GM21526 (cell line): ENCODE measurements around the gene XPO6.

Experiments used
- ATAC-seq: cut with Tn5 transposase; IDR thresholded peaks from one replicate; pipeline ENCODE4 v1.9.1; 2021; ENCODE audit warnings: moderate library complexity; ENCODE audit not compliant: unreplicated experiment, low FRiP score

Gene XPO6

DNA sequence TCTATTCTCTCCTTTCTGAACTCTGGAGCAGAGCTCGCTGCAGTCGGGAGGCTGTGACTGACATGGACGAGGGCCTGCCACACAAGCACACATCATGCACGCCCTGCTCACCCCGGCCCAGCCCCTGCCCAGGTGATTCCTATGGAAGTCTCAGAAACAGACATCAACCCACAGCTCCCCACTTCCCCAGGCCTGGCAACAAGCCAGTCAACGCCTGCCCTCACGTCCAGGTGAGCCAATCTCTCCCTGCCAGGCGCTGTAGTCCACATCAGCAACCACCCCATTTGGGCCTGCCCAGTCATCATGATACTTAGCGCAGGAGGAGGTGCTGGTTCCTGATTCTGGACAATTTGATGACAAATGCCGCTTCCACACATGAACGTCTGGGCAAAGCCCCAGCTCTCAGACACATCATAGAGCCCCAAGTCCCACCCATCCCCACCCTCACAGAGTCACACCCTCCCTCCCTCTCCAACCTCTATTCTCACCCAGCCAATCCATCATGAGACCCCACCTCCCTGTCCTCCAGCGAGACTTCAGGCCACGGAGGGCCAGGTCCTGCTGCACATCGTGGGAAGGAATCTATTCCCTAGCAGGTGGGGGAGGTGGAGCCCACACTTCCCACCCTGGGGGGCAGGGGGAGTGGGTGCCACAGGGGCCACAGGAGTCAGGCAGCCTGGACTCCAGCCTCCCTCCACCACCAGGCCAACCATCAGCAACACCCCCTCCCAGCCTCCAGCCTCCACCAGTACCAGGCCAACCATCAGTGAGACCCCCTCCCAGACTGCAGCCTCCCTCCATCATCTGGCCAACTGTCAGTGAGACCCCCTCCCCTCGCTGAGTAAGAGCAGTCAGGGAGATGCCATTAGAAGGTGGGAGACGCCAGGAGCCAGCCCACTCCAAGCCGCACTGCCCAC lies 114.5 kb downstream of the XPO6 start:
- ATAC-seq, result no peak

DNA sequence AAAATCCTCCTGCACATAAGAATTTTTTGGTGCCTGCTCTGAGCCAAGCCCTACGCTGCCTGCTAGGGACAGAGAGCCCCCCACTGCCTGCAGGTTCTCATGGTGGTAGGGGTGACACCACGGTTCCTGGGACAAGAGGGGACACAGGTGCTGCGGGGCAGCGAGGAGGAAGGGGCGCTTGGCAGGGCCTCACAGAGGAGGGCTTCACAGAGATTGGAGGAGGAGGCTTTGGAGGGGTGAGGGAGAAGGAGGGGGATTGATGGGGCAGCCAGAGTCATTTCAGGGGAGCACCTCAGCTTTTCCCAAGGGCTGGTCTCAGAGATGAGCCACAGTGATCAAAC lies 118.4 kb downstream of the XPO6 start:
- ATAC-seq, result no peak

DNA sequence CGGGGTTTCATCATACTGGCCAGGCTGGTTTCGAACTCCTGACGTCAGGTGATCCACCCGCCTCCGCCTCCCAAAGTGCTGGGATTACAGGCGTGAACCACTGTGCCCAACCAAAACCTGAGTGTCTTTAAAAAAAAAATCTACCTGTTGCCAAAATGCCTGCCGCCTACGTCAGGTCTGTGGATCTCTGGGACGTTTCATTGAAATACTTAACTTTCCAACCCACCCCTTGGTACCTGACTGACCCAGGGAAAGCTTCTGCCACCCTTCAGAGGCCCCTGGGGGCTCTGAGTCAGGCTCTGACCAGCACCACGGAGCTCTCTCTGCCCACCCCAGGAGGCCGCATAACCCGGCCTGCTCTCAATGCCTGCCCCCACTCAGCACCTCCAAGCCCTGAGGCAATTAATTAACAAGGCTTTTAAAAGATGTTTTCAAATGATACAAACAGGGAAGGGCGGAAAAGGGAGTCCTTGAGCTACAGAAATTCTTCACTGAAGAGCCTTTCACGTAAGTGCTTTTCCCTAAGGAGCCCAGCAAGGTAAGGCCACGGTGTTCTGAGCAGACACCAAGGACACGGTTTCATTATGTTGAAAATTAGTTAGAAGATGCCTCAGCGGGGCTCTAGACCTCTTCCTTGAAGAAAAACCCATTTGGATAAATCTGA lies 118.9 kb downstream of the XPO6 start:
- ATAC-seq, result no peak

DNA sequence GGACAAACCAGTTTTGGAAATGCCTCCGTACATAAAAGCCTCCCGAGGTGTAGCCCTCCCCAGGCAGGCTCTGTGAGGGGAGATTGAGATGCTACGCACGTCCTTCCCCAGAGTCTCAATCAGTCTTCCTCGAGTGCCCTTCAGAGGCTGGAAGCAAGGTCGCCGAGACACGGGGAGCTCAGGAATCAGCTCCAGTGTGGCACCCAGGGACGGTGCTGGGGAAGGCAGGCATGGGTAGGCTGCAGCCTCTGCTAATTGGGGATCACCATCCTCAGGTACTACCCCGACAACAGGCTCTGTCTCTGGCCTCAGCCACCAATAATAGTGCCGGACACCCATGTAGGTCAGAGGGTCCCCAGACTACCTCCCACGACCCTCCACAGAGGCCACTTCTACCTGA lies 120.1 kb downstream of the XPO6 start:
- no peak for ATAC-seq

DNA sequence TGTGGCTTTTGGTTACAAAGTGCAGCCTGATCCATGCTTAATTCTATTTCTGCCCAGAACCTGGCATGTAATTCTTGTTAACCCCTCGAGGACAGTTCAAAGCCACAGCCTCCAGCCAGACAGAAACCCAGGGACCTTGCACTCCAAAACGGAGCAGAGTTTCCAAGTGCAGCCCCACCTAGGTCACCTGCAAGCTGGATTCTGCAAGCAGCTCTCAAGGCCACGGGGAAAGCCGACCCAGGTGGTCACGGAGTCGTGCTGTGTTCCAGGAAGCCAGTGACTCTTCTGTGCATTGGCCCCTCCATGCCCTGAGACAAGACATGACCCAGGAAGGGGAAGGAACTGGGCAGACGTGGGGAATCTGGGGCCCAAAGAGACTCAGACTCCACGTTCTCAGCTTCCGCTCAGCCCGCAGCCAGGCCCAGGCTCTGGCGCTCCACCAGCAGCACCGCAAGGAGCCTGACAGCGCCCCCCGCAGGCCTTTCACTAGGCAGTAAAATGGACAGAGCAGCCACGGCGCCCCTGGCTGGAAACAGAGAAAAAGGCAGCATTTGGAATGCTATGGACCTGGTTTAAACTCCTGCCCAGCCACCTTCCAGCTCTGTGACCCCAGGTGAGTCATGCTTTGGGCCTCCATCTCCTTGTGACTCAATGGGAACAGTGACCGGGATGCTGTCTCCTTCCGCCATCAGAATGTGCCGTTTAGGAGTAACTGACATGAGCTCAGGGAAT lies 121.0 kb downstream of the XPO6 start:
- ATAC-seq, result no peak

DNA sequence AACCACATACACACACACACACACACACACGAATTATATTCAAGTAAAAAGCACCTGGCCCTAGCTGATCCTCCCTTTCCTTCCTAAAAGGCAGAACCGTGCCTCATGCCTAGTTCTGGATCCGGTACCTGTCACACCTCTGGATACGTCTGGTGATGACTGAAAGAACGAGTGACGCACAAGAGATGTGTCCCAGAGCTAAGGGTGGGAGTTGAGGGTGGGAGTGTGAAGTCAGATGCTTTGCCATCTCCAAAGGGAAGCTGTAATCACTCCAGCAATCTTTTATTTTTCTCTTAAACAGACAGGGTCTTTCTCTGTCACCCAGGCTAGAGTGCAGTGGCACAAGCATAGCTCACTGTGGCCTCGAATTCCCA lies 121.8 kb downstream of the XPO6 start:
- ATAC-seq, result no peak

DNA sequence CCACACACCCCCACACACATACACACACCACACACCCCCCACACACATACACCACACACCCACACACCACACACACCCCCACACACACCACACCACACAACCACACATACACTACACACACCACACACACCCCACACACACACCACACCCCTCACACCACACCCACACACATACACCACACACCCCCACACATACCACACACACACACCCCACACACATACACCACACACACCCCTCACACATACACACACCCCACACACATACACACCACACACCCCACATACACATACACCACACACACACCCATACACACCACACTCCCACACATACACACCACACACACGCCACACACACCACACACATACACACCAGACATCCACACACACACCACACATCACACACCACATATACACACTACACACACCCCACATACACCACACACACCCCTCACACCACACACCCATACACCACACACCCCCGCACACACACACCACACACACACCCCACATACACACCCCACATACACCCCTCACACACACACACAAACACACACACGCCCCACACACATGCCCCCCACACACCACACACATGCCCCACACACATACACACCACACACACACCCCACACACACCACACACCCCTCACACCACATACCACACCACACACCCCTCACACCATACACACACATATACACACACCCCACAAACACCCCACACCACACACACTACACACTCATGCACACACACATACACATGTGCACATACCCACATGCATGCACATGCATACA lies 122.4 kb downstream of the XPO6 start:
- no peak for ATAC-seq

DNA sequence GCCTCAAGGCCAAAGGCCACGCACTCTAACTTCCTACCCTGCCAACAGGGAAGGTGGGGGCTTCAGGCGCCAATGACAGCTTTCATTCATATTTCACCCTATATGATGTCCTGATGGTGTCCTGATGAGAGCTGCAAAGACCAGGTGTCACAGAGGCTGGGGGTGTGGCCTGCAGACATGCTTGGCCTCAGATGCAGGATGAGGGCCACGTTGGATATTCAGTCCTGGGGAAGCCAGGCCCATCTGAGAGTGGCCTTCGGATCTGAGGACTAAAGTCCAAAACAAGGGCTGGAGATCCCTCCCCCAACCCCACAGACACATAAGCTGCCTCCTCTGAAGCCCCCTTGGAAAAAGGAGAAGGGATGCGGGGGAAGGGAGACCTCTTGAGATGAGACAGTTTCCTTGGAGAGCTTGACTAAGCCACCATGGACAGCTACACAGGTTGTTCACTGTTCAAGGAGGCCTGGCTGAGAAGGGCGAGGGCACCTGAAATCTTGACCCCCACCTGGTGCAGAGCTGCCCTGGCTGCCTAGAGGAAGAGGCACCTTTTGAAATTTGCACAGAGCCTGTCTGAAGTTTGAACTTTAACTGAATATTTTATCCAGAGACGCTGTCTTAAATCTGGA lies 124.0 kb downstream of the XPO6 start:
- no peak for ATAC-seq

DNA sequence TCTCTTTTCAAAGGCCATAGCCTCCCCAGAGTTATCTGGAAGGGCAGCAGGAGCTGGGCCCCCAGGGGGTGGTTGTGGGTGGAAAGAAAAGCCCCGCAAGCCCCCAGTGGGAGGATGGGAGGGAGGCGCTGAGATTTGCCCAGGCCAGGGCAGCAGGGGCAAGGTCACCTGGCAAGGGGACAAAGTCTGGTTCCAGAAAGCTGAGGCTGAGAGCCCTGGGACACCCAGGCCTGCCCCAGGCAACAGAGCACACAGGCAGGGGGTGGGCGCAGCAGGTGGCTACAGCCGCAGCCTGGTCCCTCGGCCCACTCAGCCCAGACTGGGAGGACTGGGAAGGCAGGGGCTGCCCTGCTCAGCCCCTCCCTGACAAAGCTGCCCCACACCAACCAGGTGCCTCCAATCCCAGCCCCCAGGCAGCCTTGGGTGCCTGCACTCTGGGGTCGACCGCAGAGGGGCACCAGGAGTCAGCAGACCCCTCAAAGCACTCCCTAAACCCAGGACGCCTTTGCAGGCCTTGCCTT lies 124.6 kb downstream of the XPO6 start:
- ATAC-seq, result no peak

DNA sequence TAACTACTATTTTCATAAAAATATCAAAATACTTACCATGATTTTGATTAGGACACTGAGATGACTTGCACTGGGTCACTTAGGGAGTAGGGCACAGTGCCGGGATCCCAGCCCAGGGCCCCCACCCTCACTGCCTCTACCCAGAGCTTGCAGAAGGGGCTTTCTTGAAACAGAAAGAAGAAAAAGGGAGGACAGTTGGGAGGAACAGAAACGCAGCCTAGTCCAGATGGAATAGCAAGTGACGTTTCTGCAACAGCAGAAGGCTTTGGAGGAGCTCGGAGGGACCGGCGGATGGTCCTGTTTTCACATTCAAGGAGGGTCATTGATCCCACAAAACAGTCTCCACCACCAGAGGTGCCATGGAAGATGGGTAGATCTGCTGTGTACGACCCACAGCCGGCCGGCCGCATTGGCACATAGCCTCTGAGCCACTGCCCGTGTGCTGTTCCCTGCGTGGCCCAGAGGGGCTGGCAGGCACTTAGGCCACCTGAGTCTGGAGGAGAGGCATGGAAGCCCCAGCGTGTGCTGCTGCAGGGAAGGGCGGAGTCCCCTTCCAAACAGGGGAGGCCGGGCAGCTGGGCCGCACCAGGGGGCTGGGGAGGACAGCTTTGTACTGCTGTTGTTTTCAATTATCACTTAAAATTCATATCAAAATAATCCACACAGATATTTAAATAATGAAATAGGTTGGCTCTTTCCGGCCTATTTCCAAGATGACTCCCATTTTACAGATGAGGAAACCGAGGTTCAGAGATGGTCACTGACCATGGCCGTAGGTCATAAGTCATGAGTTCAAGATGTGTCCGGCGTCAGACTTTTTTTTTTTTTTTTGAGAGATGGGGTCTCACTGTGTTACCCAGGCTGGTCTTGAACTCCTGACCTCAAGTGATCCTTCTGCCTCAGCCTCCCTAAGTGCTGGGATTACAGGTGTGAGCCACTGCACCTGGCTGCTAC lies 125.3 kb downstream of the XPO6 start:
- ATAC-seq, result no peak

DNA sequence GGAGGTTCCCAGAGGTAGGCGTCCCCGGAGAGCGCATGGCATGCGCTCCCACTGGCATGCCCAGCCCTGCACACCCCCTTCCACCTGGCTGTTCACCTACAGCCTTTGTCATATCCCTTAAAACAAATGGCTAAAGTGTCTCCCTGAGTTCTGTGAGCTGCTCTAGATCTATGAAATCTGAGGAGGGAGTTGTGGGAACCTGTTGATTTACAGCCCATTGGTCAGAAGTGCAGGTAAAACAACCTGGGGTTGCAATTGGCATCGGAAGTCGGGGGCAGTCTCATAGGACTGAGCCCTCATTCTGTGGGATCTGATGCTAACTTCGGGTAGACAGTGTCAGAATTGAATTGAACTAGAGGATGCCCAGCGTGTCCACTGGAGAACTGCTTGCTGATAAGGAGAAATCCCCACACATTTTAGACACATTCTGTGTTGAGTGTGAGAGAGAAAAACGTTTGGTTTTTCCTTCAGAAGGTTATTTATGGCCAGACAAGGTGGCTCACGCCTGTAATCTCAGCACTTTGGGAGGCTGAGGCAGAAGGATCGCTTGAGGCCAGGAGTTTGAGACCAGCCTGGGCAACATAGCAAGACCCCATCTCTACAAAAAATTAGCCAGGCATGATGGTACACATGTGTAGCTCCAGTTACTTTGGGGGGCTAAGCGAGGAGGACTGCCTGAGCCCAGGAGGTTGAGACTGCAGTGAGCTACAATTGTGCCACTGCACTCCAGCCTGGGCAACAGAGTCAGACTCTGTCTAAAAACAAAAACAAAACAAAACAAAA lies 126.2 kb downstream of the XPO6 start:
- no peak for ATAC-seq

DNA sequence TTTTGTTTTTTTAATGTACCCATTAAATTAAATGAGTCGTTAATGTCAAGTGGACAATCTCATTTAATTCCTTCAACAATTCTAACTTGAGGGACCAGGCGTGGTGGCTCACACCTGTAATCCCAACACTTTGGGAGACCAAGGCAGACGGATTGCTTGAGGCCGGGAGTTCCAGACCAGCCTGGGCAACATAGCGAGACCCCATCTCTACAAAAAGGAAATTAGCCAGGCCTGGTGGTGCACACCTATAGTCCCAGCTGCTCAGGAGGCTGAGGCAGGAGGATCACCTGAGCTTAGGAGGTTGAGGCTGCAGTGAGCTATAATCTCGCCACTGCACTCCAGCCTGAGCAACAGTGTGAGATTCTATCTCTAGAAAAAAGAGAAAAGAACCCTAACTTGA lies 127.6 kb downstream of the XPO6 start:
- no peak for ATAC-seq

DNA sequence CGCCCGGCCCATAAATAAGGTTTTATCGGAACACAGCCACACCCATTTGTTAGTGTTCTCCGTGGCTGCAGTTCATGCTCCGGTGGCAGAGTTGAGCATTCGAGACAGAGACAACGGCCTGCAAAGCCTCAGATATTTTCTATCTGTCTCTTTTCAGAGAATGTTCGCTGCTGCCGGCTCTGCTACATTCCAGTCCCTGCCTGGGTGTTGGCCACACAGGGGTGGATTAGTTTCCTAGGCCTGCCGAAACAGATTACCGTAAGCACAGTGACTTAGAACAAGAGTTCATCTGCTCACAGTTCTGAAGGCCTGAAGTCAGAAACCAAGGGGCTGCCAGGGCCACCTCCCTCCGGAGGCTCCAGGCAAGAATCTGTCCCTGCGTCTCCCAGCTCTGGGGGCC lies 129.1 kb downstream of the XPO6 start:
- no peak for ATAC-seq

DNA sequence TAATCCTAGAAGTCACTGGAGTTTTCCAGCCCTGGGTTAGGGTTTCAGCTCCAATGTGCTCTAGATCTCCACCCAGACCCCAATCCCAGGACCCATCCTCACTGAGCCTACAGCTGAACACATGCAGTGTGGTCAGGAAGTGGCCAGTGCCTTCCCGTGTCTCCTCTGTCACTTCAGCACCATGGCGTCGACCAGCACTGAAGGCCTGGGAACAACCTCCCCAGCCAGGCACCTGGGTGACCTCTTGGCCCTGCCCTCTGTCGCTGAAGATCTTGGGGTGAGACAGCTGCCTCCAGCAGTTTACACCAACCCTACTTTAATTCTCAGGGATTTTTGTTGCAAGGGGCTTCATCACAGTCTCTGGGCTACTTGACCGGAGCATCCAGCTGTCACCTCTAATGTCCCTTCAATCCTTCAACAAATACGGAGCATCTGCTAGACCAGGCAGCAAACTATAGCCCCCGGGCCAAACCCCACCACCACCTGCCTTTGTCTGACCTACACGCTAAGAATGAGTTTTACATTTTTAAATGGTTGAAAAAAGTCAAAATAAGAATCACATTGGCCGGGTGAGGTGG lies 130.3 kb downstream of the XPO6 start:
- no peak for ATAC-seq

DNA sequence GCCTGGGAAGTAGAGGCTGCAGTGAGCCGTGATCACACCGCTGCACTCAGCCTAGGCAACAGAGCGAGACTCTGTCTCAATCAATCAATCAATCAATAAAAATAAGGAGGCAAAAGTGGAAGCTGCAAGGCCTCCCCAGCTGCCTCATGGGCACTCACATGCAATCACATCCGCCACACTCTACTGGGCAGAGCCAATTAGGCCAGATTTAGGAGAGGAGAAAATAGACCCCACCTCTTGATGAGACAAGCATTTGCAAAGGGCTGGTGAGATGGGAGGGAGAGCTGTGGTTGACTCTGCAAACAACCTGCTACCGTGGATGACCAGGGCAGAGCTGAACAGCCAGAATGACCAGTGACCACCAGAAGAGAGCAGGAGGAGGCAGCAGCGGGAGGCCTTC lies 133.5 kb downstream of the XPO6 start:
- ATAC-seq, result no peak

DNA sequence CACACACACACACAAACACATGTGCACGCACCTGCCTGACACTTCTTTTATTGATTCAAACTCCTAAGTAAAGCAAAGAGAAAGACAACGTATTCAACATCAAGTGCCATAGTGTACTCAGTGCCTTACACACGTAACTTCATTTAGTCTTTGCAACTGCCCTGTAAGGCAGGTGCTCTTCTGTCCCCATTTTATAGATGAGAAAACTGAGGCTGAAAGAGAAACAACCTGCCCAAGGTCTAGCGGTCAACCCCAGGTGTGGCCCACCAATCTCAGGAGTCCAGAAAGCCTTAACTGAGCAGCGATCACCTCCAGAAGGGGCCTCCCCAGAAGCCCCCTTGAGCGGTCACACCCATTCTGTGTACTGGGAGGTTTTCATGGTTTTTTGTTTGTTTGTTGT lies 137.9 kb downstream of the XPO6 start:
- ATAC-seq, result no peak

DNA sequence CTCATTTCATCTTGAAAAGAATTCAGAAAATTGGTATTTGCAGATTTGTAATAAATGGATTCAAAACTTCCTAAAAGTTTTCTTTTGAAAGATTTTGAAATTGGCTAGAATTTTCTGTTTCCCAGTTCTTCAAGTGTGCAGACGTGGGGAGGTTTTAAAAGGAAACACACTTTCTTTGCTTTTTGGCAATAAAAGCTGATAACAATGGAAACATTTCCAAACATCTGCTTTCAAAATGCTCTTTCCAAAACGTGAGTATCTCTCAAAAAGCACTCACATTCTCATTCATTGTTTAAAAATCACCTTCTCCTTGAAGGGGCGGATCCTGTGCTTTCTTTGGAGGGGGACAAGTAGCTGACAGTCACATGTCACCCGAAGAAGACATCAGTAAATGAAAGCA lies 139.7 kb downstream of the XPO6 start:
- no peak for ATAC-seq
